ENCODE measurements around the gene HSPB7. TPM values are rescaled to one million over a fixed set of nuclear protein-coding genes. Genes with fewer than 3 reads are reported as not detected.

Gene HSPB7
- total RNA-seq = 0.23 TPM

DNA sequence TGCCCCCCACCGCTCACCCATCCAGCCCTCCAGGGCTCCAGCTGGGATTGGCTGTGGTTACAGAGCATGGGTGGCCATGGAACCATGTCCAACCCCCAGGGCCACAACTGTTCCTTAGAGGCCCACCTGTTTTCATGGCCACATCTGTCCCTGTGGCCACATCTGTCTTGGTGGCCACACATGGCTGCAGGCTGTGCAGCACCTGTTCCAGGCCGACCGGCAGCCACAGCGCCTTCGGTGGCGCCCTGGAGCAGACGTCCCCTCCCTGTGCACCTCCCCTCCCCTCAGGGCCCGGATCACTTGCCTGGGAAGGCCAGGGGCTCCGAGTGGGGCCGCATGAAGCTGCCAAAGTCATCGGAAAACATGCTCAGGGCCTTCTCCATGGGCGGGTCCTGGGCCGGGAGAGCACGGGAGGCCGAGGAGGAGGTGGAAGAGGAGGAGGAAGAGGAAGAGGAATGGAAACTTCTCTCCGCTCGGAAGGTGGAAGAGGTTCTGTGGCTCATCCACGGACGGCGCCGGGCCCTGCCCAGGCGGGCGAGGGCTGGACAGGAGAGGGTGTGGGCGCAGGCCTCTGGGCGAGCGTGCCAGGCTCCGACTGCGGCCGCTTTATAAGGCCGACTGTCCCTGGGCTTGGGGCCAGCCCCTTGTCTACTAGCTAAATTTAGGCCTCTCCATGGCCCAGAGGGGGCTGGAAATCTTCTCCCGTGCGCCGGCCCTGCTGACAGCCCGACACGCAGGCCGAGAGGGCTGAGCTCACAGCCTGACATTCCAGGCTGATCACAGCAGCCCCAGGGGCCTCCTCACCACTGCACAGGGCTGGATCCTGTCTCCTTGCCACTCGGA lies at the start of gene HSPB7:
Gene HSPB7 (minus strand): TSS at position 583 of the 843 bp plus-strand sequence. CDS start 80 bp downstream, at position 503.

DNA sequence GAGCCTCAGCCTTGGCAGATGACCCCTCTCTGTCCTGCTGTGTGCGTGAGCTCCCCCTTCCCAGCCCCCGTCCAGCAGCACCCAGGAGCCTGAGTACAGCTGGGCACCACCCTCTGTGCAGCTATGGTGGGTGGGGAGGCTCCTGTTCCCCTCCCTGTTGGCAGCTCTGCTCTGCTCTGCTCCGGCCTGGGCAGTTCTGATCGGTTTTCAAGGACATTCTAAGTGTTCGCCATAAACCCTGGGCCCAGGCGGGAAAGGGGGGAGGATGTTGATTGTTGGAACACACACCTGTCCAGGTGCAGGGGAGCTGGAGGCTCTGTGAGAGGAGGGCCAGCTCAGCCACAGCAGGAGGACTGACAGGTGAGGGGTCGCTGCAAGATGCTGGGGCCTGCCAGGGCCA lies 25.7 kb upstream of the HSPB7 start, which contains the start of gene CLCNKB:
Gene CLCNKB (plus strand): TSS at position 262 of the 400 bp plus-strand sequence. CDS start 711 bp downstream, outside the sequence.

GRCh38 chr1:16021681-16022080 lies 3.8 kb upstream of the HSPB7 start, which contains the start of gene CLCNKA:
CLCNKA (plus strand) TSS chr1:16022036; CDS start chr1:16022620, 584 bp downstream.

DNA sequence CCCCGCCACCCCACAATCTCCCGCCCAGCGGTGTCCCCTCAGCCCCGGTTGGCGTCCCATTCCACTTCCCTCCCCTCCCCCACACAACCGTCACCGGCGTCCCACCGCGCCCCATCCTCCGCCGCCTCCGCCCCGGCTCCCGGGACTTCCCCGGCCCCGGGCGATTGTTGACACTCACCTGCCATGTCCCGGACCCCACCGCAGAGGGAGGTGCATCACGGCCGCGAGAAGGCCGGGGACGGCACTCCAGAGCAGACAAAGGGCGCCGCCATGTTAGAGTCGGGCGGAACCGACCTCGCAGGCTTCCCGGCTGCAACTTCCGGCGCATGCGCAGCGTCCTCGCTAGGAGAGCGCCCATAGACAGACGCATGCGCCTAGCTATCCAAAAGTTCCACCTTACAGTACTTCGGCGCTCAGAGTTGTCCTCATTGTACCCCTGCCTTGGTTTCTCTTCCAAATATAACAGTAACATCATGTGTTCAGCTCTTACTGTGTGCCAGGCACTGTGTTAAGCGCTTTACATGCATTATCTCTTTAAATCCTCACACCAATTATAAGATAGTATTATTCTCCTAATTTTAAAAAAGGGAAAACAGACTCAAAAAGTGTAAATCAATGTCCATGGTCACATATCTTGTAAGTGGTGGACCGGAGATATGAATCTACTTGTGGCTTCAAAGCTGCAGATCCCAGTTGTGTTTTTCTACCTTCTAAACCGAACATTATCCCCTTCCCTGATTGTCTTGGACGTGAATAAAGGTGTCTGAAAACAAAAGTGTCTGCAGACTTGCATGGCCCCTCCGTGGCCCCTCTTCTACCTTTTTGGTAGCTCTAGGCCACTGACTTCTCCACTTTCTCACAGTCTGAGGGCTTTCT lies 41.8 kb downstream of the HSPB7 start, which contains the start of gene ZBTB17:
Gene ZBTB17 (minus strand): TSS at position 297 of the 876 bp plus-strand sequence. CDS start 27,606 bp downstream, outside the sequence.

Small RNA genes within 50 kb of the gene (small RNA-seq; reads per million reads assigned to genes)
- gene AL355994.1 = not detected
- gene AL355994.5 = not detected

Other genes with a start within 250 kb of the HSPB7 start
- gene UQCRHL, start 210.4 kb downstream of the HSPB7 start, total RNA-seq = 2.8 TPM
- 52.6 TPM for gene SPEN, start 170.3 kb downstream of the HSPB7 start, total RNA-seq
- gene ZBTB17, start 41.9 kb downstream of the HSPB7 start, total RNA-seq = 23.8 TPM
- gene SRARP, start 13.8 kb downstream of the HSPB7 start, total RNA-seq = 1.2 TPM
- gene CLCNKA, start 4.0 kb upstream of the HSPB7 start, total RNA-seq = 0.23 TPM
- 0.92 TPM for gene CLCNKB, start 25.7 kb upstream of the HSPB7 start, total RNA-seq
- 4.6 TPM for gene FAM131C, start 55.6 kb upstream of the HSPB7 start, total RNA-seq
- 2.5 TPM for gene EPHA2, start 138.0 kb upstream of the HSPB7 start, total RNA-seq
- gene ARHGEF19, start 194.6 kb upstream of the HSPB7 start, total RNA-seq = 1.6 TPM
- 37.4 TPM for gene CPLANE2, start 219.1 kb upstream of the HSPB7 start, total RNA-seq